AG08395 (cell line): ENCODE measurements around the gene MCMBP.

Source experiments
- DNase-seq: peaks from one replicate; pipeline ENCODE4 v3.0.0; 2012; ENCODE audit warnings: mixed read lengths, low spot score

Gene MCMBP

GRCh38 chr10:119783665-119784027 lies 89.0 kb downstream of the MCMBP start:
- no peak for DNase-seq

GRCh38 chr10:119782981-119783664 lies 89.5 kb downstream of the MCMBP start:
- peak; percentile 7 for DNase-seq

GRCh38 chr10:119781498-119781897 lies 91.1 kb downstream of the MCMBP start:
- DNase-seq: no peak

- no peak for DNase-seq
Measured at GRCh38 chr10:119780879-119781480, 91.7 kb downstream of the MCMBP start.
